ENCODE measurements around the gene ATP7B.

DNA sequence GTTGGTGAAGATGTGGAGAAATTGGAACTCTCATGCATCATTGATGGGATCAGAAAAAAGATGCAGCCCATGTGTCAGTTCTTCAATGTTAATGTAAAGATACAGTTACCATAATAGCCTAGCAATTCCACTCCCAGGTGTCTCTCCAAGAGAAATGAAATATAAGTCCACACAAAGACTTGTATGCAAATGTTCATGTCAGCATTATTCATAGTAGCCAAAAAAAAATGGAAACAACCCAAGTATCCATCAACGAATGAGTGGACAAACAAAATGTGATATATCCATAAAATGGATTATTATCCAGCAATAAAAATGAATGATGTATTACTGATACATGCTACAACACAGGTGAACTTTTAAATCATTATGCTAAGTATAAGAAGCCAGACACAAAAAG is 110.8 kb downstream of the ATP7B start:
- TF ChIP-seq, protein P1, sequence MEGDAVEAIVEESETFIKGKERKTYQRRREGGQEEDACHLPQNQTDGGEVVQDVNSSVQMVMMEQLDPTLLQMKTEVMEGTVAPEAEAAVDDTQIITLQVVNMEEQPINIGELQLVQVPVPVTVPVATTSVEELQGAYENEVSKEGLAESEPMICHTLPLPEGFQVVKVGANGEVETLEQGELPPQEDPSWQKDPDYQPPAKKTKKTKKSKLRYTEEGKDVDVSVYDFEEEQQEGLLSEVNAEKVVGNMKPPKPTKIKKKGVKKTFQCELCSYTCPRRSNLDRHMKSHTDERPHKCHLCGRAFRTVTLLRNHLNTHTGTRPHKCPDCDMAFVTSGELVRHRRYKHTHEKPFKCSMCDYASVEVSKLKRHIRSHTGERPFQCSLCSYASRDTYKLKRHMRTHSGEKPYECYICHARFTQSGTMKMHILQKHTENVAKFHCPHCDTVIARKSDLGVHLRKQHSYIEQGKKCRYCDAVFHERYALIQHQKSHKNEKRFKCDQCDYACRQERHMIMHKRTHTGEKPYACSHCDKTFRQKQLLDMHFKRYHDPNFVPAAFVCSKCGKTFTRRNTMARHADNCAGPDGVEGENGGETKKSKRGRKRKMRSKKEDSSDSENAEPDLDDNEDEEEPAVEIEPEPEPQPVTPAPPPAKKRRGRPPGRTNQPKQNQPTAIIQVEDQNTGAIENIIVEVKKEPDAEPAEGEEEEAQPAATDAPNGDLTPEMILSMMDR (IDR thresholded peaks at IDR 0.05) = no peak
- TF ChIP-seq EP300 (IDR thresholded peaks at IDR 0.05; ENCODE audit: low read depth) (no peak), POLR2AphosphoS5 (IDR thresholded peaks at IDR 0.05) (no peak)

Measured in transverse colon (tissue), 4 donors.